Stimulated activated CD8-positive, alpha-beta memory T cell treated with anti-CD3 and anti-CD28 coated beads, Interleukin-15, amount 100 ng/mL, for 4 hours (primary cell): ENCODE results near the gene TMEM52B.
"Not testable (repeated sequence)": the region's sequence is repeated elsewhere in the genome, so short reads cannot be mapped to it uniquely, and the experiment has no call there.

ENCODE experiments used
- DNase-seq, 2 donors: peaks; one replicate each; pipeline ENCODE4 v3.0.0-alpha.2; 2020; ENCODE audit warnings: low read depth in 2 of 2

The TMEM52B gene

DNA sequence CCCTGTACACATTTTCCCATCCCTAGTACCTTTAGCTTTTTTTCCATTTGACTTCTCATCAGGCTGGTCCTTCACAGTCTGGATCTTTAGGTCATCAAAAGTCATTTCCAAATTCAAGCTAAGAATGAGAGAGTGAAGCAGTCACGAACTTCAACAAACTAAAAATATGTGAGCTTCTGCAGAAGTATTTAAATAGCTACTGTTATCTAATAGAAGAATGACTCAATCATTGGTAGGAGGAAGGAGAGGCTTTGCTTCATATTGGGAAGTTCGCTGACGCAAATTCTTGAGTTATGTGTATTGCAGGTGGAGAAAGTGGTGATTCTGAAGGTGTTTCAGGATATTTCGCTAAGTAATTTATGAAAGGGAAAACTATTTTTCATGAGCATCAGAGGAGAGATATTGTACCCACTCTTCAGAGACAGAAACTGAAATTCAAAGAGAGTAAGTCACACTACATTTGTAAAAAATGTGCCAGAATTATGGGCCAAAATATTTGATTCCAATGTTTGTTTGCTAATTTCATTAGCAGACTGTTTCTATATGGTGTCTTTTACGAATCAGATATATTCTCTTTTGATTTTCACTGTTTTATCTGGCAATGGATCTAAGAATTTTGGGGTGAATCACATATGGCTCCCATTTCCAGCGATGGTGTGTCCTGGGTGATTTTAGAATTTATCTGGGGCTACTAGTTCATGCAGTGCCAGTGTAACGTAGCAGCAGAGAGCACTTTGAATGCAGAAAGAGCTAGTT is 6.7 kb upstream of the TMEM52B start, which contains the start of gene OLR1:
Gene OLR1 (minus strand): TSS at position 160 of the 756 bp plus-strand sequence. CDS start 55 bp downstream, at position 105.
- DNase-seq, result no peak

DNA sequence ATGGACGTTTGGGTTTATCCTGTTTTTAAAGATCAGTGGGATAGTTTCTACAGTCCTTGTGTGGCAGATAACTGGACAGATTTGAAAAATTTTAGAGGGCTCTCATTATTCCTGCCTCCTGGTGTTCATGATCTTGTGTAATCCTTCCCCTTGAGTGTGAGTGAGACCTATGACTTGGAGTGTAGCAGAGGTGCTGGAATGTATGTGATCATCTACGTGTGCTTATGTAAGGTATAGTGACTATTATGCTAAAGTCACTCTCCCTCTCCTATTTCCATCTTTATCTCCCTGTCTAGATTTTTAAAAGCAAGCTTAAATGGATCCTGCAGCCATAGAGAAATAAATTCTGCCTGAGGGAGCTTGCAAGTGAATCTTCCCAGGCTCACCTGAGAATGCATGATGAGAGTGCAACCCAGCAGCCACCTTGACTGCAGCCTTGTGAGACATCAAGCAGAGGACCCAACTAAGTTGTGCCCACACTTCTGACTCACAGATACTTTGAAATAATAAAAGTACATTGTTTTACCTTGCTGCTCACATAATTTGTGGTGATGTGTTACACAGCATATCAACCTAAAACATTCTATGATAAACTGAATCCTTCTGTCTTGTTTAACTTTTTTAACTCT is 3.7 kb upstream of the TMEM52B start:
- DNase-seq, result no peak

DNA sequence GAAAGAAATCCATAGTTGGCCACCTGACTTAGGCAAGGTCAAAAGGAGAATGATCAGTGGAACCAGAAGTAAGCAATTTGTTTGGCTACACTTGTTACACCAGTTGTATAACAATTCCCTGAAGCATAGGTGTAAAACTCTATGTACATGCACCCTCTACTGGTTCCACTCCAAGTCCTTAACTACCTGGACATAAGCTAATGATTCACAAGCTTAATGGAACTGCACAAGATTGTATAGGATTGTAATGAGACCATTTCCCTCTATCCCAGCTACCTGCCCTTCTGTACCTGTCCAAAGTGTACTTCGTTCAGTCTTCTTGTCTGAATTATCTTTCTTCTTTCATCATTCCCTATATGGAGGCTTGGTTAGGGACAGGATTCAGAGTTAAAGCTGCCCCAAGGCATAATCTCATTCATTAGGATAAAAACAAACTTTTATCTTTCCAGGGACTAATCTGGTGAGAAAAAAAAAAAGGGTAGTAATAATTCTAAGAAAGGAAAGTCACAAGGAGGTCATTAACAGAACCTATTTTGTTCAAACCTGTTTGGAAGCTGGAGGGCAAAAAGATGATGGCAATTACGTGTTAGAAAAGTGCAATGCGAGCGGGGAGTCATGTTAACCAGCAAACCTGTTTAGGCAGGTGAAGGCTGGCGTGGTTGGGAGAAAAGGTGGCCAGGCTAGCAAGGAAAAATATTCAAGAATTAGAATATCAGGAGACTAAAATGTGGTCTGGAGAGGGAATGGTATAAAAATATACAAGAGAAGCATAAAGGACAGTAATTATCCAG is 2.8 kb upstream of the TMEM52B start:
- no peak for DNase-seq

DNA sequence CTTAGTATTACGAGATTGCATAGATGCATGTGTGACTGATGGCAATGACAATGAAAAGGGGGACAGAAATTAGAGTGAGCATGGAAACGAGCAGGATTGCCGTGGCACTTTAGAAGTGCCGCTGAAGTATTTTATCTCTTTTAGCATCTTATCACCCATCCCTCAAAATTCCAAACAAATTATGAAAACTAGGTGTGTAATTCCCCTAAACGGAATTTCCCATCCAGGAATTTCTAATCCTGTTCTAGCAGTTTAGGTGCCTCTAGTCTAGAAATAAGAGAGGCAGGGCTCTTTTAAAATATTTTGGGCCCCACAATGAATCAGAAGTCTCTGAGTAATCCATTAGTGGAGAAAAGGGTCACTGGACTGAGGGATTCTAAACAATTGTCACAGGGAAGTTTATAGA is 947 bp downstream of the TMEM52B start:
- DNase-seq, result no peak

DNA sequence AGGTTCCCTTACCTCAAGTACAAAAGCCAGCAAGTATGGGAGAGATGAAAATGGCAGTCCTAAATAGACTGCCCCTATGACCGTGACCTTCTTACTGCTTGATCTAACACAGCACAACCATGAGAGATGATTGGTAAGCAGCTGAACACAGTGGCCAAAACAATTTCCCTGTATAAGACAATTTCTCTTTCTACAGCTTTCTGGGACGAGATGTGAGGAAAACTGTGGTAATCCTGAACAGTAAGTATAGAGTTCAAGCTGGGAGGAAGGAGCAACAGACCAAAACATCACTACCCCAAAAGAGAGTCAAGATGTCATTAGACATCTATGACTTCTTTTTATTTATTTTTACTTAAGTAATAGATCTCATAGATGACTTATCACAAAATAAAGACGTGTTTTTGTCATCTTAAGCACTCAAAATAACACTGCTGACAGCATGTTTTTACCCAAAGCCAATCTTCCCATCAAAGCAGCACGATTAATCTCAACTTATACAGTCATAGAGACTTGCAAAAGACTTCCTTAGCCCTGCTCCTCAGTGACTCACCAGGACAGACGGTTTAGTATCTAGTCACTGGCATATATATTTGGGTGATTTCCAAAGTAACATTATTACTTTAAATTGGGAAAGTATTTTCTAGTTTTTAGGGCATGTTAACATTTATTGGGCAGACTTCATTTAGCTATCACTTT is 3.7 kb downstream of the TMEM52B start:
- DNase-seq, result no peak

DNA sequence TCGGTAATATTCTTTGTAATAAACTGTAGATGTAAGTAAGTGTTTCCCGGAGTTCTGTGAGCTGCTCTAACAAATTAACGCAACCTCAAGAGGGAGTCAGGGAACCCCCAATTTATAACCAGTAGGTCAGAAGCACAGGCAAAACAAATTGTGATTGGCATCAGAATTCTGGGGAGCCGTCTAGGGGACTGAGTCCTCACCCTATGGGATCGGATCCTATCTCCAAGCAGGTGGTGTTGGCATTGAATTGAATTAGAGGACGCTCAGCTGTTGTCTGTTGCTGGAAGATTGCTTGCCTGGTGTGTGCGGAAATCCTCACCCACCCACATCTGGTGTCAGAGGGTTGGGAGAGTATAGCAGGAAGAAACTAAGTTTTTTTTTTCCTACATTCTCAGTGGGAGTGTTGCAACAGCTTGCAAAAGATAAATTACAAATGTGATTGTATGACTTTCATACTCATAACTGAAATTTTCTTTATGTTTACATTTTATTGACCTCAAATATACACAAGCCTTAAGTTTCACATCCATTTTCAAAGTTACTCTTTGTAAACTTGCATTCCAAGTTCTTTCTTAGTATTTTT is 5.5 kb downstream of the TMEM52B start:
- no peak for DNase-seq

DNA sequence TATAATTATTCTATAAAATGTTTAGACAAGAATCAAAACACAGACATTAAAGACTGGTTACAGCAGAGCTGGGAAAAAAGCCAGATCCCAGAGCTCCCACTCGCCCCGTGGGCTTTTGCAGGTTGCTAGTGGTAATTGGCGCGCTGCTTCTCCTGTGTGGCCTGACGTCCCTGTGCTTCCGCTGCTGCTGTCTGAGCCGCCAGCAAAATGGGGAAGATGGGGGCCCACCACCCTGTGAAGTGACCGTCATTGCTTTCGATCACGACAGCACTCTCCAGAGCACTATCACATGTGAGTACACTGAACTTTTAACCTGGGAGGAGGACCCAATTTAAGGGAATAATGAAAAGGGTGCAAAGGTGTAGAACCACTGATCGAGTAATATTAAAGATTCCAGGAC is 7.5 kb downstream of the TMEM52B start:
- no peak for DNase-seq

DNA sequence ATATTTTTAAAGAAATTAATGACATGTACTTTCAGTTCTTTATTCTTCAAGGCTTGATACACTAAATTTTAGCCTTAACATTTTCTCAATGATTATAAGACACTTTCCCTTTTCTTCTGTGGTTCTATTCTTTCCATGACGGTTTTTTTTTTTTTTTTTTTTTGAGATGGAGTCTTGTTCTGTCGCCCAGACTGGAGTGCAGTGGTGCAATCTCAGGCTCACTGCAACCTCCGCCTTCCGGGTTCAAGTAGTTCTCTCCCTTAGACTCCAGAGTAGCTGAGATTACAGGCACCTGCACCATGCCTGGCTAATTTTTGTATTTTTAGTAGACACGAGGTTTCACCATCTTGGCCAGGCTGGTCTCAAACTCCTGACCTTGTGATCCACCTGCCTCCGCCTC is 8.1 kb downstream of the TMEM52B start:
- not testable (repeated sequence) for DNase-seq

DNA sequence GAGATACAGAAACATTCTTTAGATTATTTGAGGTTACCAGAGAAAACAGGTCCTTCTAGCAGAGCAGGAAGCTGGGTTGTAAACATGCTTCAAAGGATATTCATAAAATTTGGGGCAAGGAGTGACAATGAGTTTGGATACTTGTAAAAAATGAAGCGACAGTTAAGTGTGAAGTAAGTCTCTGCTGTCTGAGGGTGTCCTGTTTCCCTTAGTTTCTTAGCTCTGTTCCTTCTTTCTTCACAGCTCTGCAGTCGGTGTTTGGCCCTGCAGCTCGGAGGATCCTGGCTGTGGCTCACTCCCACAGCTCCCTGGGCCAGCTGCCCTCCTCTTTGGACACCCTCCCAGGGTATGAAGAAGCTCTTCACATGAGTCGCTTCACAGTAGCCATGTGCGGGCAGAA is 10.8 kb downstream of the TMEM52B start:
- DNase-seq, result no peak

DNA sequence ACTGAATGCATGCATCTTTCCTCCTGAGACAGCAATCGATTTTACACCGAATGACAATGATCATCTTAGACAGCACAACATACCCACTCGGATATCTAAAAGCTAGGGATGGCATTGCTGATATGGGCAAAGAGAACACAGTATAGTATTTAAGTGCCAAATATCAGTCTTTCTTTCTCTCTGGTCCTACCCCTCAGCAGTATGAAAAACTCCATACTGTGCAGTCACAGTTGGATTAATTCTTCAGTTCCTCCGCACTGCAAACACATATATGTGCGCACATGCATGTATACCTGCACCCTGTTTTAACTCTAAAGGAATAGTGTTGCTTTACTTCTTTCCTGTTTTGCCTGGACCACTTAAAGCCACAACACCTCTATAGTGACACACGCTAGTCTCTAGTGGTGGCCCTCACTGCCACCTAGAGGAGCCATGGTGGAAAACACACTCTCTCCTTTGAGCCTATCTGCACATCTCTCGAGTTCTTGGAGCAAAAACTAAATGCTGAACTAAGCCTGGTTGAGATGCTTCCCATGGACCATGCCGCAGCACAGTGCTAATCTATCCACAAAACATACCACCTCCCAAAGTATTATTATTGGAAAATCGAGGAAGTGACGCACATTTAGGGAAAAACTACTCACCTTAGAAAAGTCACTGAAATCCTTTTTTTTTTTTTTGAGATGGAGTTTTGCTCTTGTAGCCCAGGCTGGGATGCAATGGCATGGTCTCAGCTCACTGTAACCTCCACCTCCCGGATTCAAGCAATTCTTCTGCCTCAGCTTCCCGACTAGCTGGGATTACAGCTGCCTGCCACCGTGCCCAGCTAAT is 11.9 kb downstream of the TMEM52B start:
- no peak for DNase-seq

DNA sequence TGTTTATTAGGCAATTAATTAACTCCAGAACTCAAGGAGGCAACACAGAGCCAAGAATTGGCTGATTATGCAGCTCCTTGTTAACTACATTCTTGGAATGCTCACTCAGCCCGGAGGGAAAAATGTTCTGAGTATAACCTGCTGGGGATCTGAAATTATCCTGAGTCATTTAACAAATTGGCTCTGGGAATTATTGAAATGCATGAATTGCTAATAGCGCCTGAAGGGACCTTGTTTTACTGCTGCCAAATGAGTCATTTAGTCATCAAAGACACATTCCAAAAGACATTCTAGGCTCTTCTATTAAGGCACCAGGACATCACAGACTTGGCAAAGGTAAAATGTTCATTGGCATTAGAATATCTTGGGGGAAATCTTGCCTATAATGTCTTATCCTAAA is 13.0 kb downstream of the TMEM52B start:
- no peak for DNase-seq

DNA sequence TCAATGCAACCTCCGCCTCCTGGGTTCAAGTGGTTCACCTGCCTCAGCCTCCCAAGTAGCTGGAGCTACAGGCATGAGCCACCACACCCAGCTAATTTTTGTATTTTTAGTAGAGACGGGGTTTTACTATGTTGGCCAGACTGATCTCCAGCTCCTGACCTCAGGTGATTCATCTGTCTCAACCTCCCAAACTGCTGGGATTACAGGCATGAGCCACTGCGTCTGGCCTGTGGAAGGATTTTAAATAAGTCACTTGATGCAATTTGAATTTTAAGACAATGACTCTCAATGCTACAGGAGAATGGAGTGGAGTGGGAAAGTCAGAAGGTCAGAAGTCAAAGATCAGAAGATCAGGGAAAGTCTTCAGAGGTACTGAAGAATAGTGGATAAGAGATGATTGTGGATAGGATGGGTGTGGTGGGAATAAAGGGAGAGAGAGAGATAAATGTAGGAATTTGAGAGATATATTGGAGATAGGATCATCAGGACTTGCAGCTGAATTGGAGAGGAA is 15.4 kb downstream of the TMEM52B start:
- DNase-seq, result no peak

DNA sequence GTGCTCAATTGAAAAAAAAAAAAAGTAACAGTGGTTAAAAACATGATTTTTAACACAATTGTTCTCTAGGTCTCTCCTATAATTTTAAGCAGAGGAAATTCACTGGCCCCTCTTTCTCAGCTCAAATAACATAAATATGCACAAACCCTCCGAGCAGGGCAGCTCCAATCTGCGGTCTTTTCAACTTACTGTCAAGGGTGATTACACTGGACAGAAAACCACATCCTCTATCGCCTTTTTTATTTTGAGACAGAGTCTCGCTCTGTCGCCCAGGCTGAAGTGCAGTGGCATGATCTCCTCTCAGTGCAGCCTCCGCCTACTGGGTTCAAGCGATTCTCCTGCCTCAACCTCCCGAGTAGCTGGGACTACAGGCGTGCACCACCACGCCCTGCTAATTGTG is 17.4 kb downstream of the TMEM52B start:
- no peak for DNase-seq

DNA sequence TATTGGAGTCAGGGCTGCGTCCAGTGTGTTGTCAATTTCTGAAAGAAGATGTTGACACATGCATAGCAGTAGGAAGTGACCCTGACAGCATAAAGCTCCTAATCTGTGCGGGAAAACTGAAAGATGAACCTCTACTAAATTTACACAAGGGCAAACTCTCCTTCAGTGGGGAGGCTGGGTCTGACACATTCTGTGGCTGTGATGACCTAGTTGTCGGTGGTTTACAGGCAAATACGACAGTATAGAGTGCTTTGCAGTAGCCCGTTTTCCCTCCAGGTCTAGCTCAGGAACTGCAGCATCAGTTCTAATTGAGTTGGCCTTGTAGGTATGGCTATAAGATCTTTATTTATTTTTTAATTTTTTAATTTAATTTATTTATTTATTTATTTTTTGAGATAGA is 19.0 kb downstream of the TMEM52B start:
- DNase-seq, result no peak

DNA sequence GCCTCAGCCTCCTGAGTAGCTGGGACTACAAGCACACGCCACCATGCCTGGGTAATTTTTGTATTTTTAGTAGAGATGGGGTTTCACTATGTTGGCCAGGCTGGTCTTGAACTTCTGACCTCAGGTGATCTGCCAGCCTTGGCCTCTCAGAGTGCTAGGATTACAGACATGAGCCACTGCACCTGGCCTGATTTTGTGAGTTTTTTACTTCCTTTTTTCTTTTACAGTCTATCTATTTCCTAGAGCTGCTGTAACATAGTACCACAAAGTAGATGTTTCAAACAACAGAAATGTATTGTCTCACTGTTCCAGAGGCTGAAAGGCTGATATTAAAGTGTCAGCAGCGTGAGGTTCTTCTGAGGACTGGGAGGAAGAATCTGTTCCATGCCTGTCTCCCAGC is 25.7 kb downstream of the TMEM52B start:
- not testable (repeated sequence) for DNase-seq

DNA sequence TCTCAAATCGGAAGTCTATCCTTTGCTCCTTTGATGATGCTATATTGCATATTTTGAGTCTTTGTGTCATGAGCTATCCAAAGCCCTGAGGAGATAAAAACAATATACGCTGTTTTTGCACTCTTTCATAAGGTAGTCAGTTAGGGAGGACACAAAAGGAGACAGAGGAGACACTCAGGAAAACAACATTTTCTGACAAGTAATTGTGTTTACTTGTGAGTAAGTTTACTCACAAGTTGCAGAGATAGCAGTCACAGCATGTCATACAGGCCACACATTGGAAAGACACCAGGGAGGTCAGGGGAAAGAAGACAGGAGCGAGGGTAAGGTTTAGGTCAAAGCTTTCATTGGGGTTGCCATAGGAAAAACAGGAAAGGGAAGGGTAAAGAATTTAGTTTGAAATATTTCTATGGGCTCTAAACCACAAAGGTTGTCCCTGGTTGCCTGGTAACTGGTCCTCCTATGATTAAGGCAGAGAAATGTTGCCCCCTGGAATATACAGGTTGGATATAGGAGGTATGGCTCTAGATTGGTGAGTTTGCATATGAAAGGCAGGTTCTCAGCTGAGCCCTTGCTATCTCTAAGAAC is 26.5 kb downstream of the TMEM52B start:
- DNase-seq, result no peak

DNA sequence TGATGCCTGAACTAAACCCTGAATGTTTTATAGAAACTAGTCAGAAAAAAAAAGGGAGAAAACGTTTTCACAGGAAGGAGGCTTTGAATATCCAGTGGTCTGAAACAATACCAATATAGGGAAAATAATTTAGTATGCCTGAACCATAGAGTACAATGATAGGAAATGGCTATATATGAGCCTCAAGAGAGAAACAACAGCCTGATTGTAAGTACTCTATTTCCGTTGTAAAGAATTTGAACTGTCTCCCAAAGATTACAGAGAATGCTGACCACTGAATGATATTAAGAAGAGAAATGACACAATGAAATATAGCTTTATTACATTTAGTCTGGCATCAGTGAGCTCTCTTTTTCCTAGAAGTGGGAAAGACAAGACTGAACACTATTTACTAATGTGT is 28.3 kb downstream of the TMEM52B start:
- no peak for DNase-seq

DNA sequence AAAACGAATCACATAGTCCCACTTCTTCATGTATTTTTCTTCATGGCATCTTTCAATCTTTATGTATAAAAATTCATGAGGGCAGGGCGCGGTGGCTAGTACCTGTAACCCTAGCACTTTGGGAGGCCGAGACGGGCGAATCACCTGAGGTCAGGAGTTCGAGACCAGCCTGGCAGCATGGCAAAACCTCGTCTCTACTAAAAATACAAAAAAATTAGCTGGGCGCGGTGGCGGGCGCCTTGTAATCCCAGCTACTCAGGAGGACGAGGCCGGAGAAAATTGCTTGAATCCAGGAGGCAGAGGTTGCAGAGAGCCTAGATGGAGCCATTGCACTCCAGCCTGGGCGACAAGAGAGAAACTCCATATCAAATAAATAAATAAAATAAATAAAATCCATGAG is 31.4 kb downstream of the TMEM52B start:
- no peak for DNase-seq

DNA sequence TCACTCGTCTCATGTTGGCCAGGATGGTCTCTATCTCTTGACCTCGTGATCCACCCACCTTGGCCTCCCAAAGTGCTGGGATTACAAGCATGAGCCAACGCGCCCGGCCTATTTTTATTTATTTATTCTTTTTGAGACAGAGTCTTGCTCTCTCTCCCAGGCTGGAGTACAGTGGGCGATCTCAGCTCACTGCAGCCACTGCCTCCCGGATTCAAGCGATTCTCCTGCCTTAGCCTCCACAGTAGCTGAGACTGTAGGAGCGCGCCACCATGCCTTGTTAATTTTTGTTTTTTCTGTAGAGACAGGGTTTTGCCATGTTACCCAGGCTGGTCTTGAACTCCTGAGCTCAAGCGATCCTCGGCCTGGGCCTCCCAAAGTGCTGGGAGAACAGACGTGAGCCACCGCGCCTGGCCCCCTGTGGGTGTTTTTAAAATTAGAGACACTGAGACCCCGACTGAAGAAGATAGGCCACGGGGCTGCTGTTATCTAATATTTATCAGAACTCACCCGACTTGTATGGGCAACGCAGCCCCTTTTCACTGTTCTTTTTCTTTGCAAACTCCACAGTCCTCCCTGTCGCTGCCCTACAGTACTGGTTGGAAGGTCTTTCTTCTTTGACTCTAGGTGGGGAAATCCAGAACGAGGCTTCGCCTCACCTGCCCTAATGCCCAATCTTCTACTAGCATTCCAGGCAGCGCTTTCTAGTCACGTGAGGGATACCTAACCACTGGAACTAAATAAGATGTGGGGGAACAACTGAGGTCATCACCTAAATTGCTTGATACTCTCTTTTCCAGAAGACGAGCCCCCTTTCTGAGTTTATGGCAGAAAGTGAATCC is 32.5 kb downstream of the TMEM52B start:
- no peak for DNase-seq
